Limb (tissue), 2 donors: Measurements from ENCODE around the gene SNAP47.

Experiments used
- DNase-seq, 2 donors: peaks; one replicate each; pipeline ENCODE4 v3.0.0-alpha.2; 2016; ENCODE audit errors: extremely low spot score in 2 of 2

SNAP47 gene

GRCh38 chr1:227731696-227732585 lies 3.3 kb upstream of the SNAP47 start:
- DNase-seq: no peak

GRCh38 chr1:227732586-227733308 lies 2.5 kb upstream of the SNAP47 start:
- DNase-seq: no peak

GRCh38 chr1:227733309-227733705 lies 1.9 kb upstream of the SNAP47 start:
- no peak for DNase-seq

GRCh38 chr1:227733751-227734545 lies 1.3 kb upstream of the SNAP47 start:
- DNase-seq: no peak

- no peak for DNase-seq
Observed at GRCh38 chr1:227734546-227734855, 734 bp upstream of the SNAP47 start.

- no peak for DNase-seq
Observed at GRCh38 chr1:227735539-227736285, 477 bp downstream of the SNAP47 start.

- DNase-seq: no peak
Observed at GRCh38 chr1:227736814-227737432, 1.7 kb downstream of the SNAP47 start.

GRCh38 chr1:227738820-227739219 lies 3.6 kb downstream of the SNAP47 start:
- DNase-seq: no peak

- no peak for DNase-seq
Observed at GRCh38 chr1:227739636-227740035, 4.4 kb downstream of the SNAP47 start.

GRCh38 chr1:227740401-227740960 lies 5.2 kb downstream of the SNAP47 start:
- no peak for DNase-seq

- DNase-seq: no peak
Observed at GRCh38 chr1:227741166-227741870, 6.1 kb downstream of the SNAP47 start.

GRCh38 chr1:227742738-227743715 lies 7.8 kb downstream of the SNAP47 start:
- DNase-seq: no peak

GRCh38 chr1:227744668-227745067 lies 9.4 kb downstream of the SNAP47 start:
- no peak for DNase-seq

- no peak for DNase-seq
Observed at GRCh38 chr1:227745568-227746265, 10.5 kb downstream of the SNAP47 start.

- no peak for DNase-seq
Observed at GRCh38 chr1:227746676-227747075, 11.4 kb downstream of the SNAP47 start.

- no peak for DNase-seq
Observed at GRCh38 chr1:227747382-227747781, 12.1 kb downstream of the SNAP47 start.

GRCh38 chr1:227747948-227748495 lies 12.8 kb downstream of the SNAP47 start:
- DNase-seq: no peak
